Brain microvascular endothelial cell (primary cell): ENCODE data around the gene TJP3.

ENCODE experiments used
- DNase-seq: peaks from one replicate; pipeline ENCODE4 v3.0.0-alpha.2; 2020
- H3K27ac ChIP-seq: fragments of 250-450 bp; sonication (Bioruptor Pico); 2 replicates; pipeline ENCODE4 v1.5.1; 2020; ENCODE audit warnings: mild to moderate bottlenecking, moderate library complexity
- H3K27me3 ChIP-seq: fragments of 250-450 bp; sonication (Bioruptor Pico); replicated peaks from 2 replicates; pipeline ENCODE4 v1.5.1; 2020; ENCODE audit warnings: mild to moderate bottlenecking
- H3K36me3 ChIP-seq: fragments of 250-450 bp; sonication (Bioruptor Pico); replicated peaks from 2 replicates; pipeline ENCODE4 v1.5.1; 2020; ENCODE audit warnings: mild to moderate bottlenecking
- H3K4me3 ChIP-seq: 2 replicates; pipeline ENCODE4 v1.5.1; 2011; ENCODE audit warnings: low read depth, mild to moderate bottlenecking, control low read depth, low read length, moderate library complexity
- CTCF ChIP-seq: IDR thresholded peaks from 2 replicates; pipeline ENCODE4 v1.5.1; 2011; ENCODE audit warnings: low read depth, mild to moderate bottlenecking, moderate library complexity, low read length, control low read depth, inconsistent platforms; ENCODE audit errors: missing control alignments
- in situ Hi-C: cut with HindIII; loops from 2 replicates; pipeline ENCODE4 v1.10.0; 2017; ENCODE audit warnings: low sequenced_read_pairs, low pct_ligation_motif_present

The TJP3 gene

GRCh38 chr19:3722443-3723109 lies 14.4 kb downstream of the TJP3 start:
- Histone ChIP-seq H3K27me3 (peaks cover 15% of the 10 kb centered on the region), H3K27ac (no peak overlapping the region), H3K4me3 (no peak overlapping the region), H3K36me3 (no peaks in the 10 kb centered on the region)
- in situ Hi-C loops, result no loop called here
- no peak for DNase-seq
- no peak for TF ChIP-seq CTCF

GRCh38 chr19:3723110-3723488 lies 14.9 kb downstream of the TJP3 start:
- no peak for DNase-seq
- no peaks in the 10 kb centered on the region for H3K36me3 ChIP-seq
- in situ Hi-C loops, result no loop called here
- peaks cover 15% of the 10 kb centered on the region for H3K27me3 ChIP-seq
- no peak overlapping the region for H3K27ac ChIP-seq
- H3K4me3 ChIP-seq, result no peak overlapping the region
- TF ChIP-seq CTCF, result no peak

- H3K27me3 ChIP-seq, result peaks cover 15% of the 10 kb centered on the region
- no peak for DNase-seq
- no peak for TF ChIP-seq CTCF
- in situ Hi-C loops, result no loop called here
- no peak overlapping the region for H3K4me3 ChIP-seq
- H3K36me3 ChIP-seq, result no peaks in the 10 kb centered on the region
- H3K27ac ChIP-seq, result no peak overlapping the region
These were observed 15.7 kb downstream of the TJP3 start for GRCh38 chr19:3723883-3724282.

- no peak overlapping the region for H3K4me3 ChIP-seq
- in situ Hi-C loops, result no loop called here
- H3K27me3 ChIP-seq, result peaks cover 15% of the 10 kb centered on the region
- no peak overlapping the region for H3K27ac ChIP-seq
- DNase-seq, result no peak
- TF ChIP-seq CTCF, result no peak
- no peaks in the 10 kb centered on the region for H3K36me3 ChIP-seq
These were observed 16.9 kb downstream of the TJP3 start for GRCh38 chr19:3725121-3725520.

GRCh38 chr19:3725640-3726310 lies 17.6 kb downstream of the TJP3 start:
- TF ChIP-seq CTCF, result no peak
- DNase-seq, result no peak
- in situ Hi-C loops, result no loop called here

GRCh38 chr19:3730457-3730958 lies 22.3 kb downstream of the TJP3 start:
- no peak overlapping the region for H3K27ac ChIP-seq
- in situ Hi-C loops, result no loop called here
- H3K36me3 ChIP-seq, result no peaks in the 10 kb centered on the region
- no peak for DNase-seq
- TF ChIP-seq CTCF, result no peak
- no peaks in the 10 kb centered on the region for H3K27me3 ChIP-seq
- H3K4me3 ChIP-seq, result no peak overlapping the region

More at GRCh38 chr19:3725640-3726310, 17.6 kb downstream of the TJP3 start:
- no peak overlapping the region for H3K27ac ChIP-seq
- peaks cover 15% of the 10 kb centered on the region for H3K27me3 ChIP-seq
- H3K4me3 ChIP-seq, result no peak overlapping the region
- no peaks in the 10 kb centered on the region for H3K36me3 ChIP-seq
